HepG2 (cell line): ENCODE measurements around the gene DENND5B. TPM values are rescaled to one million over a fixed set of nuclear protein-coding genes. Genes with fewer than 3 reads are reported as not detected.

Experiments
- BHLHE40 ChIP-seq: IDR thresholded peaks from 2 replicates; pipeline ENCODE4 v1.6.1; 2011; ENCODE audit warnings: low read length, improper control_type of control experiment
- FIP1L1 ChIP-seq: fragments of 200-400 bp; formaldehyde crosslinking; IDR thresholded peaks from 2 replicates; pipeline ENCODE4 v1.6.1; 2018; ENCODE audit warnings: low read depth, mild to moderate bottlenecking, low read length, moderate library complexity, borderline replicate concordance; ENCODE audit not compliant: insufficient read depth
- GTF3A ChIP-seq: sonication (generic); formaldehyde crosslinking; conservative IDR thresholded peaks from 2 replicates; pipeline ENCODE4 v1.4.0; 2020; ENCODE audit warnings: mild to moderate bottlenecking, missing genetic modification reagents
- HNRNPLL ChIP-seq: fragments of 200-400 bp; formaldehyde crosslinking; IDR thresholded peaks from 2 replicates; pipeline ENCODE4 v1.6.1; 2017; ENCODE audit warnings: mild to moderate bottlenecking, low read depth, low read length; ENCODE audit not compliant: poor library complexity, severe bottlenecking
- JUN ChIP-seq: sonication (generic); formaldehyde crosslinking; IDR thresholded peaks from 2 replicates; pipeline ENCODE4 v1.4.0; 2020; ENCODE audit warnings: mild to moderate bottlenecking, missing genetic modification reagents
- PAF1 ChIP-seq: IDR thresholded peaks from 2 replicates; pipeline ENCODE4 v1.6.1; 2016; ENCODE audit warnings: missing genetic modification reagents, missing compliant biosample characterization
- PAX8 ChIP-seq: sonication (generic); formaldehyde crosslinking; IDR thresholded peaks from 2 replicates; pipeline ENCODE4 v1.8.0; 2022; ENCODE audit warnings: mild to moderate bottlenecking, missing genetic modification reagents, borderline replicate concordance
- PLRG1 ChIP-seq: fragments of 450-650 bp; conservative IDR thresholded peaks from 2 replicates; pipeline ENCODE4 v1.6.1; 2016
- RELA ChIP-seq: sonication (generic); formaldehyde crosslinking; IDR thresholded peaks from 2 replicates; pipeline ENCODE4 v1.4.0; 2020; ENCODE audit warnings: missing genetic modification reagents
- SAFB2 ChIP-seq: sonication (generic); formaldehyde crosslinking; IDR thresholded peaks from 2 replicates; pipeline ENCODE4 v1.5.1; 2020; ENCODE audit warnings: missing genetic modification reagents, low read depth, mild to moderate bottlenecking, borderline replicate concordance
- SMAD9 ChIP-seq: sonication (generic); formaldehyde crosslinking; IDR thresholded peaks from 2 replicates; pipeline ENCODE4 v1.5.1; 2020; ENCODE audit warnings: mild to moderate bottlenecking, missing genetic modification reagents
- SRSF4 ChIP-seq: fragments of 200-400 bp; formaldehyde crosslinking; IDR thresholded peaks from one replicate; pipeline ENCODE4 v1.6.1; 2018; ENCODE audit warnings: mild to moderate bottlenecking, low read depth, low read length, moderate library complexity; ENCODE audit not compliant: poor library complexity, severe bottlenecking
- STAG1 ChIP-seq: sonication (generic); formaldehyde crosslinking; IDR thresholded peaks from 2 replicates; pipeline ENCODE4 v1.4.0; 2020; ENCODE audit warnings: missing genetic modification reagents
- YEATS2 ChIP-seq: sonication (generic); formaldehyde crosslinking; IDR thresholded peaks from 2 replicates; pipeline ENCODE4 v1.4.0; 2020; ENCODE audit warnings: missing genetic modification reagents, borderline replicate concordance
- ZMAT3 ChIP-seq: sonication (generic); formaldehyde crosslinking; conservative IDR thresholded peaks from 2 replicates; pipeline ENCODE4 v1.7.0; 2021; ENCODE audit warnings: missing genetic modification reagents
- ZNF224 ChIP-seq: sonication (generic); formaldehyde crosslinking; IDR thresholded peaks from 2 replicates; pipeline ENCODE4 v1.5.0; 2020; ENCODE audit warnings: mild to moderate bottlenecking, missing genetic modification reagents
- ZNF296 ChIP-seq: sonication (generic); formaldehyde crosslinking; conservative IDR thresholded peaks from 2 replicates; pipeline ENCODE4 v1.5.0; 2020; ENCODE audit warnings: mild to moderate bottlenecking, missing genetic modification reagents
- ZNF510 ChIP-seq: sonication (generic); formaldehyde crosslinking; IDR thresholded peaks from 2 replicates; pipeline ENCODE4 v1.4.0; 2020; ENCODE audit warnings: low read depth, mild to moderate bottlenecking, missing genetic modification reagents
- ZNF530 ChIP-seq: sonication (generic); formaldehyde crosslinking; IDR thresholded peaks from 2 replicates; pipeline ENCODE4 v1.5.0; 2020; ENCODE audit warnings: low read depth, mild to moderate bottlenecking, missing genetic modification reagents
- polyA plus RNA-seq, 8 experiments: library from polyadenylated mRNA; depleted of rRNA in 3 of 8; stranded (reverse) in 7 of 8; unstranded in 1 of 8; fragments of >200 nt; fragmentation: Illumina TruSeq in 4 of 8; extraction: Trizol in 4 of 8; gene quantifications; 2 replicates each; pipeline versions ENCODE4 v1.2.1 to v1.2.3, GENCODE V29; 2011 to 2016; ENCODE audit warnings: low read depth in 4 of 8, missing spikeins in 1 of 8, mixed read lengths in 1 of 8; ENCODE audit not compliant: insufficient read depth in 1 of 8
- total RNA-seq, 5 experiments: library from RNA; depleted of rRNA; stranded (reverse); fragments of >200 nt; fragmentation: Illumina TruSeq; extraction: Trizol; gene quantifications; 2 replicates each; pipeline ENCODE4 v1.2.3, GENCODE V29; 2016; ENCODE audit warnings: low read depth in 1 of 5
- TF ChIP-seq, protein P1 (sequence below): IDR thresholded peaks from 2 replicates; pipeline ENCODE4 v1.4.0; 2020; ENCODE audit warnings: mild to moderate bottlenecking, missing genetic modification reagents
- TF ChIP-seq, protein P2 (sequence below): sonication (generic); IDR thresholded peaks from 2 replicates; pipeline ENCODE4 v1.6.1; 2016; ENCODE audit warnings: low read depth, borderline replicate concordance
- TF ChIP-seq, protein P3 (sequence below): sonication (generic); formaldehyde crosslinking; IDR thresholded peaks from 2 replicates; pipeline ENCODE4 v1.4.0; 2020; ENCODE audit warnings: mild to moderate bottlenecking, missing genetic modification reagents, borderline replicate concordance
- TF ChIP-seq, protein P4 (sequence below): sonication (generic); formaldehyde crosslinking; IDR thresholded peaks from 2 replicates; pipeline ENCODE4 v1.4.0; 2020; ENCODE audit warnings: missing genetic modification reagents, mild to moderate bottlenecking, borderline replicate concordance

The DENND5B gene
- total and polyA plus RNA-seq, 2 of the 13 experiments (the other 11 are each of a cell fraction or from before 2014, with no cell fraction given), result 14.7 to 18.7 TPM

DNA sequence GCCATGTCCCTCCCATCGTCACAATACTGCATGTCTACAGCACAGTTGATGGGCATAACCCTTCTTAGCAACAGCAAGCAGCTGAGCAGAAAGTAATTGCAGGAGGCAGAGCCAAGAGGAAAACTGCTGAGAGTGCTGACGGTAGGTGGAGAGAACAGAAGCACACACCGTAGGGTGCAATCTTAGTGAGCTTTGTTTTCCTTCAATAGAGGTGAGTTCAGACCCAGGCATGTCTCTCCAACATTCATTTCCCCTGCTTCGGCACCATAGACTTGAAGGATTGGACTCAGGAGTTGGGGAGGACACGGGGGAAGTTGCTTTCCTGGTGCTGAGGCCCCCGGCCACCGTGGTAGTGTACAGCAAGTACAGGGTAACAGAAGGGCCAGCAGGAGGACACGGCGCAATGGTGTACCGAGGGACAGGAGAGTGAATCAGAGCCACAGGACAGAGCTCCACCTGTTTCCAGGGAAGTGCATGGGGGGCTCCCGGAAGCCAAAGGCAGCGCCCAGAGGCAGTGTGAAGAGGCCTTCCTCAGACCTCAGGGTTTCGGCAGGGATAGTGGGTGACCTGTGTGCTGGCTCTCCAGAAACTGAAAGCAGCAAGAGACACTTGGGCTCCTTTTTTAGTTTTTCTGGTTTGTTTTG lies 228.7 kb downstream of the DENND5B start (continued):
- TF ChIP-seq, protein P1, sequence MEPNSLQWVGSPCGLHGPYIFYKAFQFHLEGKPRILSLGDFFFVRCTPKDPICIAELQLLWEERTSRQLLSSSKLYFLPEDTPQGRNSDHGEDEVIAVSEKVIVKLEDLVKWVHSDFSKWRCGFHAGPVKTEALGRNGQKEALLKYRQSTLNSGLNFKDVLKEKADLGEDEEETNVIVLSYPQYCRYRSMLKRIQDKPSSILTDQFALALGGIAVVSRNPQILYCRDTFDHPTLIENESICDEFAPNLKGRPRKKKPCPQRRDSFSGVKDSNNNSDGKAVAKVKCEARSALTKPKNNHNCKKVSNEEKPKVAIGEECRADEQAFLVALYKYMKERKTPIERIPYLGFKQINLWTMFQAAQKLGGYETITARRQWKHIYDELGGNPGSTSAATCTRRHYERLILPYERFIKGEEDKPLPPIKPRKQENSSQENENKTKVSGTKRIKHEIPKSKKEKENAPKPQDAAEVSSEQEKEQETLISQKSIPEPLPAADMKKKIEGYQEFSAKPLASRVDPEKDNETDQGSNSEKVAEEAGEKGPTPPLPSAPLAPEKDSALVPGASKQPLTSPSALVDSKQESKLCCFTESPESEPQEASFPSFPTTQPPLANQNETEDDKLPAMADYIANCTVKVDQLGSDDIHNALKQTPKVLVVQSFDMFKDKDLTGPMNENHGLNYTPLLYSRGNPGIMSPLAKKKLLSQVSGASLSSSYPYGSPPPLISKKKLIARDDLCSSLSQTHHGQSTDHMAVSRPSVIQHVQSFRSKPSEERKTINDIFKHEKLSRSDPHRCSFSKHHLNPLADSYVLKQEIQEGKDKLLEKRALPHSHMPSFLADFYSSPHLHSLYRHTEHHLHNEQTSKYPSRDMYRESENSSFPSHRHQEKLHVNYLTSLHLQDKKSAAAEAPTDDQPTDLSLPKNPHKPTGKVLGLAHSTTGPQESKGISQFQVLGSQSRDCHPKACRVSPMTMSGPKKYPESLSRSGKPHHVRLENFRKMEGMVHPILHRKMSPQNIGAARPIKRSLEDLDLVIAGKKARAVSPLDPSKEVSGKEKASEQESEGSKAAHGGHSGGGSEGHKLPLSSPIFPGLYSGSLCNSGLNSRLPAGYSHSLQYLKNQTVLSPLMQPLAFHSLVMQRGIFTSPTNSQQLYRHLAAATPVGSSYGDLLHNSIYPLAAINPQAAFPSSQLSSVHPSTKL, result peak; percentile 25; the same call in 1 of the 2 replicates
- TF ChIP-seq HNRNPLL, result no peak
- no peak for TF ChIP-seq PLRG1
- TF ChIP-seq ZMAT3 (CRISPR knock-in tag), result no peak
- no peak for TF ChIP-seq FIP1L1
- no peak for TF ChIP-seq RELA (CRISPR knock-in tag)
- no peak for TF ChIP-seq PAF1 (CRISPR knock-in tag)
- no peak for TF ChIP-seq GTF3A (CRISPR knock-in tag)
- TF ChIP-seq, protein P2, sequence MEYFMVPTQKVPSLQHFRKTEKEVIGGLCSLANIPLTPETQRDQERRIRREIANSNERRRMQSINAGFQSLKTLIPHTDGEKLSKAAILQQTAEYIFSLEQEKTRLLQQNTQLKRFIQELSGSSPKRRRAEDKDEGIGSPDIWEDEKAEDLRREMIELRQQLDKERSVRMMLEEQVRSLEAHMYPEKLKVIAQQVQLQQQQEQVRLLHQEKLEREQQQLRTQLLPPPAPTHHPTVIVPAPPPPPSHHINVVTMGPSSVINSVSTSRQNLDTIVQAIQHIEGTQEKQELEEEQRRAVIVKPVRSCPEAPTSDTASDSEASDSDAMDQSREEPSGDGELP, result peak; percentile 3; the same call in 1 of the 2 replicates
- no peak for TF ChIP-seq BHLHE40
- TF ChIP-seq, protein P3, sequence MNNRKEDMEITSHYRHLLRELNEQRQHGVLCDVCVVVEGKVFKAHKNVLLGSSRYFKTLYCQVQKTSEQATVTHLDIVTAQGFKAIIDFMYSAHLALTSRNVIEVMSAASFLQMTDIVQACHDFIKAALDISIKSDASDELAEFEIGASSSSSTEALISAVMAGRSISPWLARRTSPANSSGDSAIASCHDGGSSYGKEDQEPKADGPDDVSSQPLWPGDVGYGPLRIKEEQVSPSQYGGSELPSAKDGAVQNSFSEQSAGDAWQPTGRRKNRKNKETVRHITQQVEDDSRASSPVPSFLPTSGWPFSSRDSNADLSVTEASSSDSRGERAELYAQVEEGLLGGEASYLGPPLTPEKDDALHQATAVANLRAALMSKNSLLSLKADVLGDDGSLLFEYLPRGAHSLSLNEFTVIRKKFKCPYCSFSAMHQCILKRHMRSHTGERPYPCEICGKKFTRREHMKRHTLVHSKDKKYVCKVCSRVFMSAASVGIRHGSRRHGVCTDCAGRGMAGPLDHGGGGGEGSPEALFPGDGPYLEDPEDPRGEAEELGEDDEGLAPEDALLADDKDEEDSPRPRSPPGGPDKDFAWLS, result no peak
- no peak for TF ChIP-seq ZNF224 (CRISPR knock-in tag)
- TF ChIP-seq ZNF296 (CRISPR knock-in tag), result peak; percentile 77; the same call in 1 of the 2 replicates
- TF ChIP-seq SRSF4, result no peak
- no peak for TF ChIP-seq JUN (CRISPR knock-in tag)
- TF ChIP-seq, protein P4, sequence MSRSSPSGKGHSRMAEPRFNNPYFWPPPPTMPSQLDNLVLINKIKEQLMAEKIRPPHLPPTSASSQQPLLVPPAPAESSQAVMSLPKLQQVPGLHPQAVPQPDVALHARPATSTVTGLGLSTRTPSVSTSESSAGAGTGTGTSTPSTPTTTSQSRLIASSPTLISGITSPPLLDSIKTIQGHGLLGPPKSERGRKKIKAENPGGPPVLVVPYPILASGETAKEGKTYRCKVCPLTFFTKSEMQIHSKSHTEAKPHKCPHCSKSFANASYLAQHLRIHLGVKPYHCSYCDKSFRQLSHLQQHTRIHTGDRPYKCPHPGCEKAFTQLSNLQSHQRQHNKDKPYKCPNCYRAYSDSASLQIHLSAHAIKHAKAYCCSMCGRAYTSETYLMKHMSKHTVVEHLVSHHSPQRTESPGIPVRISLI (CRISPR knock-in tag), result no peak
- no peak for TF ChIP-seq ZNF530 (CRISPR knock-in tag)
- no peak for TF ChIP-seq SAFB2 (CRISPR knock-in tag)
- TF ChIP-seq SMAD9, result no peak
- no peak for TF ChIP-seq ZNF510 (CRISPR knock-in tag)
- no peak for TF ChIP-seq PAX8 (CRISPR knock-in tag)
- TF ChIP-seq YEATS2, result peak; percentile 36; the same call in 1 of the 2 replicates
- 0 out of 2 replicates have a peak, but pooled peaks have one; percentile 2 for TF ChIP-seq STAG1 (CRISPR knock-in tag)
